HG02981 (cell line): ENCODE data around the gene FAM163A.
"Not testable (repeated sequence)": the region's sequence is repeated elsewhere in the genome, so short reads cannot be mapped to it uniquely, and the experiment has no call there.

Source experiments
- ATAC-seq: cut with Tn5 transposase; IDR thresholded peaks from one replicate; pipeline ENCODE4 v1.9.1; 2021; ENCODE audit warnings: mild to moderate bottlenecking, moderate library complexity; ENCODE audit not compliant: unreplicated experiment

FAM163A gene

GRCh38 chr1:179742717-179743678, at the start of gene FAM163A:
Gene FAM163A (plus strand): TSS chr1:179743291. CDS start chr1:179813098, 69,807 bp downstream.
- no peak for ATAC-seq

- not testable (repeated sequence) for ATAC-seq
Measured at GRCh38 chr1:179694530-179694929, 48.6 kb upstream of the FAM163A start.

GRCh38 chr1:179702946-179703539, 40.0 kb upstream of the FAM163A start:
- ATAC-seq, result no peak

- ATAC-seq, result no peak
Measured at GRCh38 chr1:179706339-179706941, 36.7 kb upstream of the FAM163A start.

- no peak for ATAC-seq
Measured at GRCh38 chr1:179707406-179707805, 35.7 kb upstream of the FAM163A start.

- no peak for ATAC-seq
Measured at GRCh38 chr1:179708434-179709195, 34.5 kb upstream of the FAM163A start.

- peak; percentile 89 for ATAC-seq
Measured at GRCh38 chr1:179709841-179710329, 33.2 kb upstream of the FAM163A start.

- ATAC-seq, result no peak
Measured at GRCh38 chr1:179714159-179714558, 28.9 kb upstream of the FAM163A start.

- no peak for ATAC-seq
Measured at GRCh38 chr1:179714623-179715022, 28.5 kb upstream of the FAM163A start.

- no peak for ATAC-seq
Measured at GRCh38 chr1:179719272-179719671, 23.8 kb upstream of the FAM163A start.

GRCh38 chr1:179728271-179728670, 14.8 kb upstream of the FAM163A start:
- ATAC-seq, result no peak

GRCh38 chr1:179729881-179730280, 13.2 kb upstream of the FAM163A start:
- ATAC-seq, result no peak

GRCh38 chr1:179731643-179732042, 11.4 kb upstream of the FAM163A start:
- ATAC-seq, result no peak

GRCh38 chr1:179742291-179742690, 800 bp upstream of the FAM163A start:
- ATAC-seq, result no peak

GRCh38 chr1:179743679-179744400, 749 bp downstream of the FAM163A start:
- ATAC-seq, result no peak

- no peak for ATAC-seq
Measured at GRCh38 chr1:179744401-179745130, 1.5 kb downstream of the FAM163A start.

GRCh38 chr1:179745131-179745611, 2.1 kb downstream of the FAM163A start:
- no peak for ATAC-seq

GRCh38 chr1:179745743-179746142, 2.7 kb downstream of the FAM163A start:
- ATAC-seq, result no peak

- no peak for ATAC-seq
Measured at GRCh38 chr1:179747611-179748010, 4.5 kb downstream of the FAM163A start.
